ENCODE measurements around the gene FAM200C.

DNA sequence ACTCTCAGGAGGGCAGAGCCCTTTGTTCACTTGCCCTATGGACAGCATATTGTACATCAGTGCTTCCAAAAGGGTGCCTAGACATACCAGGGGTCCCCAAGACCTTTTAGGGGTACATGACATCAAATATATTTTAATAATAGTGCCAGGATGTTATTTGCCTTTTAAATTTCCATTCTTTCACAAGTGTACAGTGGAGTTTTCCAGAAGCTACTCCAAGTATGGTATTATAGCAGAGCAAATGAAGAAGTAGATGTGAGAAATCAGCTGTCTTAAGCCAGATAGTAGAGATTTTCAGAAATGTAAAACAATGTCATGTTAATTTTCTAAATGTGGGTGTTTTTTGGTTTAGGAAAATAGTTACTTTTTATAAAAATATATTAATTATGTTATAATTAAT lies 37.4 kb upstream of the FAM200C start:
- TF ChIP-seq, protein P1, sequence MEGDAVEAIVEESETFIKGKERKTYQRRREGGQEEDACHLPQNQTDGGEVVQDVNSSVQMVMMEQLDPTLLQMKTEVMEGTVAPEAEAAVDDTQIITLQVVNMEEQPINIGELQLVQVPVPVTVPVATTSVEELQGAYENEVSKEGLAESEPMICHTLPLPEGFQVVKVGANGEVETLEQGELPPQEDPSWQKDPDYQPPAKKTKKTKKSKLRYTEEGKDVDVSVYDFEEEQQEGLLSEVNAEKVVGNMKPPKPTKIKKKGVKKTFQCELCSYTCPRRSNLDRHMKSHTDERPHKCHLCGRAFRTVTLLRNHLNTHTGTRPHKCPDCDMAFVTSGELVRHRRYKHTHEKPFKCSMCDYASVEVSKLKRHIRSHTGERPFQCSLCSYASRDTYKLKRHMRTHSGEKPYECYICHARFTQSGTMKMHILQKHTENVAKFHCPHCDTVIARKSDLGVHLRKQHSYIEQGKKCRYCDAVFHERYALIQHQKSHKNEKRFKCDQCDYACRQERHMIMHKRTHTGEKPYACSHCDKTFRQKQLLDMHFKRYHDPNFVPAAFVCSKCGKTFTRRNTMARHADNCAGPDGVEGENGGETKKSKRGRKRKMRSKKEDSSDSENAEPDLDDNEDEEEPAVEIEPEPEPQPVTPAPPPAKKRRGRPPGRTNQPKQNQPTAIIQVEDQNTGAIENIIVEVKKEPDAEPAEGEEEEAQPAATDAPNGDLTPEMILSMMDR (IDR thresholded peaks at IDR 0.05; ENCODE audit: insufficient read depth, low read length, poor library complexity, severe bottlenecking), result no peak
- TF ChIP-seq EZH2phosphoT487 (conservative IDR thresholded peaks at IDR 0.05; ENCODE audit: low read length), result no peak

All from SU-DHL-6 (cell line).